ENCODE results near the gene MOXD1.

MOXD1 gene

GRCh38 chr6:132251711-132252110 is 149.6 kb downstream of the MOXD1 start:
- Histone ChIP-seq H3K9me3 (ENCODE audit: control insufficient read depth in 2 of 2, low read length in 2 of 2) (no peaks in the 10 kb centered on the region), H3K4me1 (ENCODE audit: control insufficient read depth in 2 of 2, insufficient read depth in 2 of 2, low read length in 2 of 2) (no peaks in the 10 kb centered on the region), H3K27me3 (ENCODE audit: control insufficient read depth in 2 of 2, insufficient read depth in 2 of 2, low read length in 2 of 2) (no peaks in the 10 kb centered on the region), H3K27ac (ENCODE audit: low read depth in 2 of 2, low read length in 2 of 2) (no peak overlapping the region), H3K9ac (ENCODE audit: low read depth in 1 of 2, low read length in 2 of 2) (no peak overlapping the region), H3K36me3 (ENCODE audit: control insufficient read depth in 2 of 2, insufficient read depth in 2 of 2, low read length in 2 of 2) (no peaks in the 10 kb centered on the region), H3K4me3 (ENCODE audit: low read length in 2 of 2) (no peak overlapping the region)

- Histone ChIP-seq H3K4me3 (ENCODE audit: low read length in 2 of 2) (no peak overlapping the region), H3K27me3 (ENCODE audit: control insufficient read depth in 2 of 2, insufficient read depth in 2 of 2, low read length in 2 of 2) (no peaks in the 10 kb centered on the region), H3K4me1 (ENCODE audit: control insufficient read depth in 2 of 2, insufficient read depth in 2 of 2, low read length in 2 of 2) (no peaks in the 10 kb centered on the region), H3K9me3 (ENCODE audit: control insufficient read depth in 2 of 2, low read length in 2 of 2) (no peaks in the 10 kb centered on the region), H3K36me3 (ENCODE audit: control insufficient read depth in 2 of 2, insufficient read depth in 2 of 2, low read length in 2 of 2) (no peaks in the 10 kb centered on the region), H3K27ac (ENCODE audit: low read depth in 2 of 2, low read length in 2 of 2) (no peak overlapping the region), H3K9ac (ENCODE audit: low read depth in 1 of 2, low read length in 2 of 2) (no peak overlapping the region)
Observed at GRCh38 chr6:132247381-132248159, 153.7 kb downstream of the MOXD1 start.

DNA sequence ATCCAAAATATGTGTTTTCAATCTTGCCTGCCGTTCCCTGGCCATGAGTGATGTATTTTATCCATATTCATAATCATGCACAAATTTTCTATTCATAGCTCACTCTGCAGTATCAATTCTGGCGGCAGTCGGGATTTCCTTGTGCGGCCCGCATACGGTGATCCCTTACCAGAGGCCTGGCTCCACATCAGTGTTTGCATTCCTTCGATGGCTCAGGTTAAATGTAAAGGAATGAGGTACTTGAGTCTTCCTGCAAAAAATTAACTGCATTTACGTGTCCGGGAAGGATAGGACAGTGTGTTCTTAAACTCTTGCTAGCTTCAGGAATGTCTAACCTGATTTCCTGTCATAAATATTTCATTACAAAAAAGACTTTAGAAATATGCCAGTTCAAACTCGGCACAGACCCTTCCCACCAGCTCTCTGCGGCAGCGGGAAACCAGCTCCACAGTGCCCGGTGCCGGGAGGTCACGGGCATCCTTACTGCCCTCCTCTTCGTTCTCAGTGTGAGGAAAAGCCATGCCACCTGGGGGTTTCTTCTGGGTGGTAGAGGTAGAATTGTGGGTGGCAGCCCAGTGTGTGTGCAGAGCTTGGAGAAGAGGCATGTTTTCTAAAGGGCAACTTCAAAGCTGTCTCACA is 154.5 kb downstream of the MOXD1 start:
- Histone ChIP-seq H3K36me3 (ENCODE audit: control insufficient read depth in 2 of 2, insufficient read depth in 2 of 2, low read length in 2 of 2) (no peaks in the 10 kb centered on the region), H3K27me3 (ENCODE audit: control insufficient read depth in 2 of 2, insufficient read depth in 2 of 2, low read length in 2 of 2) (no peaks in the 10 kb centered on the region), H3K27ac (ENCODE audit: low read depth in 2 of 2, low read length in 2 of 2) (no peak overlapping the region), H3K9ac (ENCODE audit: low read depth in 1 of 2, low read length in 2 of 2) (no peak overlapping the region), H3K4me3 (ENCODE audit: low read length in 2 of 2) (no peak overlapping the region), H3K9me3 (ENCODE audit: control insufficient read depth in 2 of 2, low read length in 2 of 2) (no peaks in the 10 kb centered on the region), H3K4me1 (ENCODE audit: control insufficient read depth in 2 of 2, insufficient read depth in 2 of 2, low read length in 2 of 2) (no peaks in the 10 kb centered on the region)

DNA sequence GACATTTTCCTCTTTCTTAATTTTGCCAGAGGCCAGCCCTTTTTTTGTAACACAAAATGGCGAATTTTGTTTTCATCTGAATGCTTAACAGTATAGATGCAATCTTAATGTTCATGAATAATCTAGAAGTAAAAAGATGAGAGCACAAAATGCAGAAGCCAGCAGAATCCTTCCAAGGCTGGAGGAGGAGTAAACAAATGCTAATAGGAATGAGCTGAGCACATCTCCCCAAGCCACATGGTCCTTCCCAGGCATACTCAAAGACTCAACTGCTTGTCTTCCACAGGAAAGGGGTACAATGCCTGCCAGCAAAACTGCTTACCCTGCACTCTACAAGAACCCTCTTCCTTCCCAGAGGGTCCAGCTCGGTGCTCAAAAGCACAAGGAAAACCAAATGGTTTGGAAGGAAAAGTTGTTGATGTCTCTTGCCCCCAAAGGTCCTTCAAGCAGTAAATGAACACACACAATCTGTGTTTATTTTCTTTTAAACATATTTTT is 155.1 kb downstream of the MOXD1 start:
- Histone ChIP-seq H3K4me3 (ENCODE audit: low read length in 2 of 2) (no peak overlapping the region), H3K27ac (ENCODE audit: low read depth in 2 of 2, low read length in 2 of 2) (no peak overlapping the region), H3K9ac (ENCODE audit: low read depth in 1 of 2, low read length in 2 of 2) (no peak overlapping the region), H3K9me3 (ENCODE audit: control insufficient read depth in 2 of 2, low read length in 2 of 2) (no peaks in the 10 kb centered on the region), H3K27me3 (ENCODE audit: control insufficient read depth in 2 of 2, insufficient read depth in 2 of 2, low read length in 2 of 2) (no peaks in the 10 kb centered on the region), H3K36me3 (ENCODE audit: control insufficient read depth in 2 of 2, insufficient read depth in 2 of 2, low read length in 2 of 2) (no peaks in the 10 kb centered on the region), H3K4me1 (ENCODE audit: control insufficient read depth in 2 of 2, insufficient read depth in 2 of 2, low read length in 2 of 2) (no peaks in the 10 kb centered on the region)

Measured in mucosa of rectum (tissue), 2 donors.